ENCODE data around the gene GNAI1. TPM values are rescaled to one million over a fixed set of nuclear protein-coding genes. Genes with fewer than 3 reads are reported as not detected.

GNAI1 gene
- total and polyA plus RNA-seq, 4 donors, result 8.9 to 38.7 (median 20.9) TPM

DNA sequence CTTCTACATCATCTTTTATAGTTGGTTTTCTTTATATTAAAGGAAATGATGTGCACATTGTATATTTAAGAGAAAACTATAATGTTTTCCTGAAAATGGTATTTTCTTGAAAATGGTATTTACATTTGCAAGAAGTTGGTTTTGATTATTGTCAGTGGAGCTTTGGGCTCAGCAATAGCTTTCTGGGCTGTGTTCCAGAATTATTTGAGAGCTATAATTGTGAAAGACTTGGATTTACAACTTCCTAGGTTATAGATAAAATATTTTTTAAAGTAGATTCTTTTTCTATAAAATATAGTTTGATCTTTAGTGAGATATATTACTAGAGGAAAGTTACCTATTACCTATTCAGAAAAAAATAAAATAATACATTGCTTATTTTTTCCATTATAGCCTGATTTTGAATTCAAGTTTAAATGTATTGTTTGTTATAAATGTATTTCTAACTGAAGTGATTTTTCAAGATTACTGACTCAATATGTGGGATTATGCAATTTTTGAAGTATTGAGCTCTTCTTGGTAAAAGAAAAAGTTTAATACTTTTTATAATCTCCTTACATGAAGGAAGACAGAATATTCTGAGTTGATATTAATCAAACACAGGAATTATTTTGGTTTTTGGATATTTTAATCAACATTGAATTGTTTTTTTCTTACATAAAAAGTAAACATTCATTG is 20.2 kb downstream of the GNAI1 start:
- H3K27ac ChIP-seq (ENCODE audit: low read depth in 1 of 2, low read length in 2 of 2), result no peak overlapping the region
- no peaks in the 10 kb centered on the region for H3K9me3 ChIP-seq (ENCODE audit: control insufficient read depth in 4 of 4, low read length in 3 of 4)
- TF ChIP-seq SP1 (IDR thresholded peaks at IDR 0.05), result no peak
- TF ChIP-seq, protein P1, sequence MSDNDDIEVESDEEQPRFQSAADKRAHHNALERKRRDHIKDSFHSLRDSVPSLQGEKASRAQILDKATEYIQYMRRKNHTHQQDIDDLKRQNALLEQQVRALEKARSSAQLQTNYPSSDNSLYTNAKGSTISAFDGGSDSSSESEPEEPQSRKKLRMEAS (IDR thresholded peaks at IDR 0.05), result no peak
- TF ChIP-seq GABPA (IDR thresholded peaks at IDR 0.05 in 1 of 2, conservative IDR thresholded peaks at IDR 0.05 in 1 of 2), result no peak
- no peak for TF ChIP-seq TAF1 (conservative IDR thresholded peaks at IDR 0.05)
- TF ChIP-seq, protein P2, sequence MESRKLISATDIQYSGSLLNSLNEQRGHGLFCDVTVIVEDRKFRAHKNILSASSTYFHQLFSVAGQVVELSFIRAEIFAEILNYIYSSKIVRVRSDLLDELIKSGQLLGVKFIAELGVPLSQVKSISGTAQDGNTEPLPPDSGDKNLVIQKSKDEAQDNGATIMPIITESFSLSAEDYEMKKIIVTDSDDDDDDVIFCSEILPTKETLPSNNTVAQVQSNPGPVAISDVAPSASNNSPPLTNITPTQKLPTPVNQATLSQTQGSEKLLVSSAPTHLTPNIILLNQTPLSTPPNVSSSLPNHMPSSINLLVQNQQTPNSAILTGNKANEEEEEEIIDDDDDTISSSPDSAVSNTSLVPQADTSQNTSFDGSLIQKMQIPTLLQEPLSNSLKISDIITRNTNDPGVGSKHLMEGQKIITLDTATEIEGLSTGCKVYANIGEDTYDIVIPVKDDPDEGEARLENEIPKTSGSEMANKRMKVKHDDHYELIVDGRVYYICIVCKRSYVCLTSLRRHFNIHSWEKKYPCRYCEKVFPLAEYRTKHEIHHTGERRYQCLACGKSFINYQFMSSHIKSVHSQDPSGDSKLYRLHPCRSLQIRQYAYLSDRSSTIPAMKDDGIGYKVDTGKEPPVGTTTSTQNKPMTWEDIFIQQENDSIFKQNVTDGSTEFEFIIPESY (IDR thresholded peaks at IDR 0.05), result no peak
- TF ChIP-seq, protein P3, sequence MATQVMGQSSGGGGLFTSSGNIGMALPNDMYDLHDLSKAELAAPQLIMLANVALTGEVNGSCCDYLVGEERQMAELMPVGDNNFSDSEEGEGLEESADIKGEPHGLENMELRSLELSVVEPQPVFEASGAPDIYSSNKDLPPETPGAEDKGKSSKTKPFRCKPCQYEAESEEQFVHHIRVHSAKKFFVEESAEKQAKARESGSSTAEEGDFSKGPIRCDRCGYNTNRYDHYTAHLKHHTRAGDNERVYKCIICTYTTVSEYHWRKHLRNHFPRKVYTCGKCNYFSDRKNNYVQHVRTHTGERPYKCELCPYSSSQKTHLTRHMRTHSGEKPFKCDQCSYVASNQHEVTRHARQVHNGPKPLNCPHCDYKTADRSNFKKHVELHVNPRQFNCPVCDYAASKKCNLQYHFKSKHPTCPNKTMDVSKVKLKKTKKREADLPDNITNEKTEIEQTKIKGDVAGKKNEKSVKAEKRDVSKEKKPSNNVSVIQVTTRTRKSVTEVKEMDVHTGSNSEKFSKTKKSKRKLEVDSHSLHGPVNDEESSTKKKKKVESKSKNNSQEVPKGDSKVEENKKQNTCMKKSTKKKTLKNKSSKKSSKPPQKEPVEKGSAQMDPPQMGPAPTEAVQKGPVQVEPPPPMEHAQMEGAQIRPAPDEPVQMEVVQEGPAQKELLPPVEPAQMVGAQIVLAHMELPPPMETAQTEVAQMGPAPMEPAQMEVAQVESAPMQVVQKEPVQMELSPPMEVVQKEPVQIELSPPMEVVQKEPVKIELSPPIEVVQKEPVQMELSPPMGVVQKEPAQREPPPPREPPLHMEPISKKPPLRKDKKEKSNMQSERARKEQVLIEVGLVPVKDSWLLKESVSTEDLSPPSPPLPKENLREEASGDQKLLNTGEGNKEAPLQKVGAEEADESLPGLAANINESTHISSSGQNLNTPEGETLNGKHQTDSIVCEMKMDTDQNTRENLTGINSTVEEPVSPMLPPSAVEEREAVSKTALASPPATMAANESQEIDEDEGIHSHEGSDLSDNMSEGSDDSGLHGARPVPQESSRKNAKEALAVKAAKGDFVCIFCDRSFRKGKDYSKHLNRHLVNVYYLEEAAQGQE (IDR thresholded peaks at IDR 0.05), result no peak
- no peak for TF ChIP-seq FOXA1 (IDR thresholded peaks at IDR 0.05)
- no peak for TF ChIP-seq NR2F2 (IDR thresholded peaks at IDR 0.05)
- TF ChIP-seq RAD21 (IDR thresholded peaks at IDR 0.05), result no peak
- TF ChIP-seq, protein P4, sequence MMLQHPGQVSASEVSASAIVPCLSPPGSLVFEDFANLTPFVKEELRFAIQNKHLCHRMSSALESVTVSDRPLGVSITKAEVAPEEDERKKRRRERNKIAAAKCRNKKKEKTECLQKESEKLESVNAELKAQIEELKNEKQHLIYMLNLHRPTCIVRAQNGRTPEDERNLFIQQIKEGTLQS (IDR thresholded peaks at IDR 0.05), result no peak
- TF ChIP-seq, protein P5, sequence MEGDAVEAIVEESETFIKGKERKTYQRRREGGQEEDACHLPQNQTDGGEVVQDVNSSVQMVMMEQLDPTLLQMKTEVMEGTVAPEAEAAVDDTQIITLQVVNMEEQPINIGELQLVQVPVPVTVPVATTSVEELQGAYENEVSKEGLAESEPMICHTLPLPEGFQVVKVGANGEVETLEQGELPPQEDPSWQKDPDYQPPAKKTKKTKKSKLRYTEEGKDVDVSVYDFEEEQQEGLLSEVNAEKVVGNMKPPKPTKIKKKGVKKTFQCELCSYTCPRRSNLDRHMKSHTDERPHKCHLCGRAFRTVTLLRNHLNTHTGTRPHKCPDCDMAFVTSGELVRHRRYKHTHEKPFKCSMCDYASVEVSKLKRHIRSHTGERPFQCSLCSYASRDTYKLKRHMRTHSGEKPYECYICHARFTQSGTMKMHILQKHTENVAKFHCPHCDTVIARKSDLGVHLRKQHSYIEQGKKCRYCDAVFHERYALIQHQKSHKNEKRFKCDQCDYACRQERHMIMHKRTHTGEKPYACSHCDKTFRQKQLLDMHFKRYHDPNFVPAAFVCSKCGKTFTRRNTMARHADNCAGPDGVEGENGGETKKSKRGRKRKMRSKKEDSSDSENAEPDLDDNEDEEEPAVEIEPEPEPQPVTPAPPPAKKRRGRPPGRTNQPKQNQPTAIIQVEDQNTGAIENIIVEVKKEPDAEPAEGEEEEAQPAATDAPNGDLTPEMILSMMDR (IDR thresholded peaks at IDR 0.05; ENCODE audit: low read depth, low read length, missing input control), result no peak
- no peak for TF ChIP-seq HNF4A (conservative IDR thresholded peaks at IDR 0.05)
- no peak for TF ChIP-seq RXRA (IDR thresholded peaks at IDR 0.05)
- no peak for TF ChIP-seq FOXA2 (IDR thresholded peaks at IDR 0.05)
- no peak for TF ChIP-seq HNF4G (IDR thresholded peaks at IDR 0.05)
- no peak for TF ChIP-seq YY1 (IDR thresholded peaks at IDR 0.05)
- TF ChIP-seq EGR1 (IDR thresholded peaks at IDR 0.05; ENCODE audit: low read depth in 2 of 2), result no peak
- no peak for TF ChIP-seq JUND (IDR thresholded peaks at IDR 0.05)
- H3K4me3 ChIP-seq (ENCODE audit: low read depth in 1 of 3, low read length in 3 of 3), result no peak overlapping the region
- H3K36me3 ChIP-seq (ENCODE audit: control insufficient read depth in 4 of 4, insufficient read depth in 3 of 4, low read depth in 1 of 4, low read length in 3 of 4), result no peaks in the 10 kb centered on the region
- peaks cover 1 to 21% (median 11%) of the 10 kb centered on the region in 4 donors for H3K4me1 ChIP-seq (ENCODE audit: control insufficient read depth in 4 of 4, insufficient read depth in 4 of 4, low read length in 3 of 4)
- H3K9ac ChIP-seq (ENCODE audit: low read depth in 1 of 2, low read length in 2 of 2), result no peak overlapping the region
- H3K27me3 ChIP-seq (ENCODE audit: control insufficient read depth in 4 of 4, insufficient read depth in 4 of 4, low read length in 3 of 4), result no peaks in the 10 kb centered on the region
- DNase-seq (ENCODE audit: low spot score), result no peak
